MM.1S (cell line): ENCODE measurements around the gene CLCA2.

Experiments used
- CTCF ChIP-seq: fragments of 300-600 bp; sonication (generic); IDR thresholded peaks from 2 replicates; pipeline ENCODE4 v1.5.1; 2016; ENCODE audit warnings: antibody characterized with exemption, low read length, mixed read lengths
- EZH2 ChIP-seq: fragments of 300-600 bp; sonication (generic); optimal IDR thresholded peaks from 2 replicates; pipeline ENCODE3; 2017; ENCODE audit warnings: low read depth, mild to moderate bottlenecking, antibody characterized with exemption, low read length, mixed read lengths

GRCh38 chr1:86436041-86436440, 12.1 kb downstream of the CLCA2 start:
- TF ChIP-seq CTCF: no peak
- no peak for TF ChIP-seq EZH2
